ENCODE data around the gene TLR1.

DNA sequence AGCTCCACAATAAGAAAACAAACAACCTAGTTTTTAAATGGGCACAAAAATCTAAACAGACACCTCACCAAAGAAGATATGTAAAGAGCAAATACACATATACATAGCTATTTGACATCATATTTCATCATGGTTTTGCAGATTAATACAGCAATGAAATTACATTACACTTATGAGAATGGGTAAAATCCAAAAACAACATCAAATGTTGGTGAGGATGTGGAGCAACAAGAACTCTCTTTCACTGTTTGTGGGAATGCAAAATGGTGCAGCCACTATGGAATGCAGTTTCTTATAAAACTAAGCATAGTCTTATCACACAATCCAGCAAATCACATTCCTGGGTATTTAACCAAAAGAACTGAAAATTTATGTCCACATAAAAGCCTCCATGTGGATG, 27.1 kb upstream of the TLR1 start:
- TF ChIP-seq CTCF (IDR thresholded peaks at IDR 0.05; ENCODE audit: low read length) (no peak), EZH2 (IDR thresholded peaks at IDR 0.05; ENCODE audit: borderline replicate concordance, low read length) (no peak)

Measured in OCI-LY1 (cell line).